Measurements from ENCODE around the gene PMFBP1. TPM values are rescaled to one million over a fixed set of nuclear protein-coding genes. Genes with fewer than 3 reads are reported as not detected.

PMFBP1 gene
- total RNA-seq, 2 experiments from 2014 or later = 1.4 to 1.6 TPM

GRCh38 chr16:72122916-72123315, 49.0 kb downstream of the PMFBP1 start:
- H3K4me1 Mint-ChIP-seq (ENCODE audit: low read depth) = no peaks in the 10 kb centered on the region
- no peak overlapping the region for H3K27ac Mint-ChIP-seq
- H3K27me3 Mint-ChIP-seq = no peaks in the 10 kb centered on the region
- no peaks in the 10 kb centered on the region for H3K36me3 ChIP-seq (ENCODE audit: insufficient read depth, low read length)
- DNase-seq = no peak
- no peaks in the 10 kb centered on the region for H3K27me3 ChIP-seq (ENCODE audit: control insufficient read depth in 1 of 2, insufficient read depth in 2 of 2, low read length in 2 of 2)
- no peak overlapping the region for H3K4me3 ChIP-seq (ENCODE audit: low read length)
- no peak overlapping the region for H3K4me3 Mint-ChIP-seq
- CTCF ChIA-PET = no interaction called here
- TF ChIP-seq, protein P1, sequence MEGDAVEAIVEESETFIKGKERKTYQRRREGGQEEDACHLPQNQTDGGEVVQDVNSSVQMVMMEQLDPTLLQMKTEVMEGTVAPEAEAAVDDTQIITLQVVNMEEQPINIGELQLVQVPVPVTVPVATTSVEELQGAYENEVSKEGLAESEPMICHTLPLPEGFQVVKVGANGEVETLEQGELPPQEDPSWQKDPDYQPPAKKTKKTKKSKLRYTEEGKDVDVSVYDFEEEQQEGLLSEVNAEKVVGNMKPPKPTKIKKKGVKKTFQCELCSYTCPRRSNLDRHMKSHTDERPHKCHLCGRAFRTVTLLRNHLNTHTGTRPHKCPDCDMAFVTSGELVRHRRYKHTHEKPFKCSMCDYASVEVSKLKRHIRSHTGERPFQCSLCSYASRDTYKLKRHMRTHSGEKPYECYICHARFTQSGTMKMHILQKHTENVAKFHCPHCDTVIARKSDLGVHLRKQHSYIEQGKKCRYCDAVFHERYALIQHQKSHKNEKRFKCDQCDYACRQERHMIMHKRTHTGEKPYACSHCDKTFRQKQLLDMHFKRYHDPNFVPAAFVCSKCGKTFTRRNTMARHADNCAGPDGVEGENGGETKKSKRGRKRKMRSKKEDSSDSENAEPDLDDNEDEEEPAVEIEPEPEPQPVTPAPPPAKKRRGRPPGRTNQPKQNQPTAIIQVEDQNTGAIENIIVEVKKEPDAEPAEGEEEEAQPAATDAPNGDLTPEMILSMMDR (IDR thresholded peaks at IDR 0.05) = no peak
- POLR2A ChIA-PET = no interaction called here
- H3K36me3 Mint-ChIP-seq (ENCODE audit: low read depth) = no peaks in the 10 kb centered on the region
- ATAC-seq (ENCODE audit: poor library complexity) = no peak
- H3K4me1 ChIP-seq (ENCODE audit: insufficient read depth, low read length) = peaks cover 6% of the 10 kb centered on the region
- intact Hi-C loops (cut with DNase I, micrococcal nuclease) = loop anchor here (10.0 kb wide), 1 partner anchor 1958 kb away; no protein-coding TSS in a partner anchor
- no peaks in the 10 kb centered on the region for H3K9me3 Mint-ChIP-seq
- H3K9me3 ChIP-seq (ENCODE audit: control insufficient read depth in 1 of 2, insufficient read depth in 1 of 2, low read length in 2 of 2) = no peaks in the 10 kb centered on the region
- H3K27ac ChIP-seq (ENCODE audit: low read depth in 1 of 2, low read length in 2 of 2) = no peak overlapping the region

DNA sequence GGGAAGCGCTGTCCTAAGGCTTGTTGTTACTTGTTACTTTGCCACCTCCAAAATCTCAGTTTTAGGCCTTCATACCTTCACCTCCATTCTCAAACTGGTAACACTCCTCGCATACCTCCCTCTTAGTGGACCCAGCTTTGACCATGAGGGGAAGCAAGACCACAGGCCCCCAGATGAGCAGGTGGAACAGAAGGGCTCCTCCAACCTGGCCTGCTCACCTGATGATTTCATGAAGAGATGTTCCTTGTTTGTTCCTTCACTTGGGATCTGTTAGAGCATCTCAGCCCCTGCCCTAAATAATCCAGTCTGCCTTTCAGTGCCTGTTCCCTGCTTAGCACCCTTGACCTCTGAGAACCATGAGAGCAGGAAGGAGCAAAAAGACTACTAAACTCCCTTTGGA, 49.6 kb downstream of the PMFBP1 start:
- Mint-ChIP-seq H3K4me3 (no peak overlapping the region), H3K4me1 (ENCODE audit: low read depth) (no peaks in the 10 kb centered on the region), H3K27ac (no peak overlapping the region), H3K36me3 (ENCODE audit: low read depth) (no peaks in the 10 kb centered on the region), H3K27me3 (no peaks in the 10 kb centered on the region), H3K9me3 (no peaks in the 10 kb centered on the region)
- no peak overlapping the region for H3K4me3 ChIP-seq (ENCODE audit: low read length)
- H3K27ac ChIP-seq (ENCODE audit: low read depth in 1 of 2, low read length in 2 of 2) = no peak overlapping the region
- H3K36me3 ChIP-seq (ENCODE audit: insufficient read depth, low read length) = no peaks in the 10 kb centered on the region
- TF ChIP-seq, protein P1 (IDR thresholded peaks at IDR 0.05) = no peak
- DNase-seq (no peak), ATAC-seq (ENCODE audit: poor library complexity) (no peak)
- intact Hi-C loops (cut with DNase I, micrococcal nuclease) = loop anchor here (10.0 kb wide), 1 partner anchor 1958 kb away; no protein-coding TSS in a partner anchor
- H3K27me3 ChIP-seq (ENCODE audit: control insufficient read depth in 1 of 2, insufficient read depth in 2 of 2, low read length in 2 of 2) = no peaks in the 10 kb centered on the region
- POLR2A ChIA-PET = no interaction called here
- peaks cover 6% of the 10 kb centered on the region for H3K4me1 ChIP-seq (ENCODE audit: insufficient read depth, low read length)
- CTCF ChIA-PET = no interaction called here
- no peaks in the 10 kb centered on the region for H3K9me3 ChIP-seq (ENCODE audit: control insufficient read depth in 1 of 2, insufficient read depth in 1 of 2, low read length in 2 of 2)

DNA sequence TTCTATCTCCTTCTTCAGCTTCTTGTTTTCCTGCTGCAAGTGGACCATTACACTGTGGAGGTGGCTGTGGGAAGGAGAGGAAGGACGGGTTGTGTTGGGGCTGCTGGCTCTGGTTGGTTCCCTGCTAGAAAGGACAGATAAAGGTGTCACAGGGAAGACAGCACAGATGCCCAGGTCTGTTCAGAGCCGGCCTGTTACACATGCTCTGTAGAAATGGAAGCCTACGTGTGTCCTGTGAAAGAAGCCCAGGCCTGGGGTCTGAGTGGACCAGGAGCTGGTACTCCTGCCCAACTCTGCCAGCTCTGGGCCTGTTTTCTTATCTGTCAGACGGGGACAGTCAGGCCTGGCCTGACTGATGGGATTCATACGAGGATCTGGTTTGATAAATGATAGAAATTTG, 51.9 kb downstream of the PMFBP1 start:
- no peak overlapping the region for H3K4me3 Mint-ChIP-seq
- no peaks in the 10 kb centered on the region for H3K9me3 ChIP-seq (ENCODE audit: control insufficient read depth in 1 of 2, insufficient read depth in 1 of 2, low read length in 2 of 2)
- no peaks in the 10 kb centered on the region for H3K4me1 Mint-ChIP-seq (ENCODE audit: low read depth)
- H3K27me3 ChIP-seq (ENCODE audit: control insufficient read depth in 1 of 2, insufficient read depth in 2 of 2, low read length in 2 of 2) = no peaks in the 10 kb centered on the region
- CTCF ChIA-PET = no interaction called here
- ATAC-seq (ENCODE audit: poor library complexity) = no peak
- TF ChIP-seq, protein P1 (IDR thresholded peaks at IDR 0.05) = no peak
- intact Hi-C loops (cut with DNase I, micrococcal nuclease) = loop anchor here (10.0 kb wide), 1 partner anchor 1955 kb away; no protein-coding TSS in a partner anchor
- peaks cover 2% of the 10 kb centered on the region for H3K36me3 Mint-ChIP-seq (ENCODE audit: low read depth)
- POLR2A ChIA-PET = no interaction called here
- H3K27me3 Mint-ChIP-seq = no peaks in the 10 kb centered on the region
- DNase-seq = no peak
- peaks cover 5% of the 10 kb centered on the region for H3K4me1 ChIP-seq (ENCODE audit: insufficient read depth, low read length)
- H3K4me3 ChIP-seq (ENCODE audit: low read length) = no peak overlapping the region
- H3K27ac ChIP-seq (ENCODE audit: low read depth in 1 of 2, low read length in 2 of 2) = no peak overlapping the region
- no peak overlapping the region for H3K27ac Mint-ChIP-seq
- no peaks in the 10 kb centered on the region for H3K36me3 ChIP-seq (ENCODE audit: insufficient read depth, low read length)
- no peaks in the 10 kb centered on the region for H3K9me3 Mint-ChIP-seq

Measured in CD4-positive, alpha-beta T cell (primary cell).